GM12878 (cell line): ENCODE results near the gene CACNG1. TPM values are rescaled to one million over a fixed set of nuclear protein-coding genes. Genes with fewer than 3 reads are reported as not detected.

Experiments
- ATAC-seq: fragments of 200-7000 bp; cut with Tn5 transposase; 3 replicates; pipeline ENCODE4 v1.9.1; 2020; ENCODE audit warnings: mild to moderate bottlenecking, moderate library complexity
- BruUV-seq: library from RNA; stranded (reverse); fragments of 400-500 nt; replicated peaks from 2 replicates; lab custom pipeline; 2021; lab: Mats Ljungman, UMichigan
- CTCF ChIA-PET: fragments of 300-600 bp; sonication (Branson Sonifier 250); formaldehyde crosslinking; extraction: SDS; loops from one replicate; lab custom pipeline; 2021; ENCODE audit warnings: inconsistent platforms; lab: Yijun Ruan, JAX
- POLR2A ChIA-PET: fragments of 350-600 bp; formaldehyde crosslinking; extraction: SDS; loops from one replicate; lab custom pipeline; 2021; ENCODE audit warnings: inconsistent platforms; lab: Charles Lee
- RAD21 ChIA-PET: fragments of 300-600 bp; sonication (Branson Sonifier 250); formaldehyde crosslinking; loops from one replicate; lab custom pipeline; 2023; ENCODE audit warnings: antibody characterized with exemption; ENCODE audit not compliant: unreplicated experiment; lab: Charles Lee
- SMC1A ChIA-PET: fragments of 300-600 bp; sonication (Branson Sonifier 250); formaldehyde crosslinking; loops from one replicate; lab custom pipeline; 2023; ENCODE audit not compliant: unreplicated experiment, uncharacterized antibody; lab: Charles Lee
- DNase-seq: peaks from one replicate; pipeline ENCODE4 v3.0.0-alpha.2; 2011; ENCODE audit warnings: low read depth, low spot score
- FAIRE-seq: peaks from 3 replicates; lab custom pipeline; 2011; peaks lifted over from hg19 to GRCh38; lab: Jason Lieb, UNC
- H2AFZ ChIP-seq: 2 replicates; pipeline ENCODE4 v1.6.0; 2011; ENCODE audit warnings: low read depth, low read length, control low read depth; ENCODE audit not compliant: control insufficient read depth
- H3K27ac ChIP-seq: 2 replicates; pipeline ENCODE4 v1.5.1; 2011; ENCODE audit warnings: control low read depth; ENCODE audit not compliant: control insufficient read depth, insufficient read depth
- H3K27me3 ChIP-seq, 2 experiments: replicated peaks in 1 of 2; 2 replicates each; pipeline versions ENCODE4 v1.6.0 to v1.6.1; 2011; ENCODE audit warnings: low read length in 1 of 2; ENCODE audit not compliant: control insufficient read depth in 2 of 2, insufficient read depth in 2 of 2
- H3K36me3 ChIP-seq, 2 experiments: 2 replicates each; pipeline ENCODE4 v1.5.1; 2011; ENCODE audit warnings: low read length in 1 of 2; ENCODE audit not compliant: control insufficient read depth in 2 of 2, insufficient read depth in 2 of 2
- H3K4me1 ChIP-seq: 2 replicates; pipeline ENCODE4 v1.6.1; 2011; ENCODE audit warnings: mild to moderate bottlenecking, low read length, moderate library complexity, mixed read lengths; ENCODE audit not compliant: control insufficient read depth, insufficient read depth
- H3K4me2 ChIP-seq: 2 replicates; pipeline ENCODE4 v1.6.0; 2011; ENCODE audit warnings: control low read depth; ENCODE audit not compliant: control insufficient read depth, insufficient read depth
- H3K4me3 ChIP-seq: fragments of 200-600 bp; sonication (generic); 2 replicates; pipeline ENCODE4 v1.5.1; 2016
- H3K79me2 ChIP-seq: 2 replicates; pipeline ENCODE4 v1.6.0; 2011; ENCODE audit warnings: low read length; ENCODE audit not compliant: control insufficient read depth, insufficient read depth
- H3K9ac ChIP-seq: 2 replicates; pipeline ENCODE4 v1.8.0; 2011; ENCODE audit warnings: low read length, control low read depth, mixed read lengths; ENCODE audit not compliant: control insufficient read depth, insufficient read depth
- H3K9me3 ChIP-seq: replicated peaks from 3 replicates; pipeline ENCODE4 v1.5.1; 2011; ENCODE audit warnings: mild to moderate bottlenecking, low read length; ENCODE audit not compliant: control insufficient read depth, insufficient read depth
- H4K20me1 ChIP-seq: 2 replicates; pipeline ENCODE4 v1.6.0; 2011; ENCODE audit not compliant: control insufficient read depth, insufficient read depth
- ESRRA ChIP-seq: IDR thresholded peaks from 2 replicates; pipeline ENCODE4 v1.6.1; 2012; ENCODE audit warnings: mild to moderate bottlenecking, low read length, improper control_type of control experiment
- ETV6 ChIP-seq, 2 experiments: fragments of 450-650 bp in 1 of 2; IDR thresholded peaks in 1 of 2; conservative IDR thresholded peaks in 1 of 2; 2 replicates each; pipeline ENCODE4 v1.6.1; 2014; ENCODE audit warnings: antibody characterized with exemption in 1 of 2, borderline replicate concordance in 1 of 2, low read depth in 1 of 2, mild to moderate bottlenecking in 1 of 2, moderate library complexity in 1 of 2
- FOS ChIP-seq: IDR thresholded peaks from 3 replicates; pipeline ENCODE4 v1.6.1; 2011; ENCODE audit warnings: borderline replicate concordance; ENCODE audit not compliant: insufficient read length; ENCODE audit errors: extremely low read depth
- HCFC1 ChIP-seq: fragments of 150-350 bp; IDR thresholded peaks from 2 replicates; pipeline ENCODE4 v1.6.1; 2014; ENCODE audit warnings: low read length
- RFX5 ChIP-seq: IDR thresholded peaks from 2 replicates; pipeline ENCODE4 v1.6.1; 2011; ENCODE audit warnings: low read depth, low read length, improper control_type of control experiment
- TCF12 ChIP-seq: IDR thresholded peaks from 2 replicates; pipeline ENCODE4 v1.6.1; 2011; ENCODE audit warnings: low read depth, mild to moderate bottlenecking, low read length
- WGBS: methylation state at CpG from one replicate; pipeline ENCODE4 v1.1.6; 2016; ENCODE audit warnings: low lambda C conversion rate; ENCODE audit not compliant: insufficient replicate concordance, insufficient coverage; ENCODE audit errors: missing lambda C conversion rate; 5-methylcytosine and 5-hydroxymethylcytosine counted together
- in situ Hi-C: fragments of 300-500 bp; cut with MboI; formaldehyde crosslinking; loops from 9 replicates; pipeline ENCODE4 v1.14.3; 2018; ENCODE audit warnings: mixed read lengths
- intact Hi-C: fragments of 100-400 bp; cut with micrococcal nuclease; formaldehyde crosslinking; loops from one replicate; pipeline ENCODE4 v1.14.2; 2022; ENCODE audit not compliant: unreplicated experiment
- polyA plus RNA-seq, 11 experiments: library from polyadenylated mRNA; depleted of rRNA in 4 of 11; unstranded in 6 of 11; stranded (reverse) in 5 of 11; fragments of >200 nt; fragmentation: Nextera tagmentation in 4 of 11; fragmentation: Illumina TruSeq in 1 of 11; extraction: Ambion mirVana in 4 of 11; extraction: Trizol in 1 of 11; gene quantifications; 1 replicate in 1 of 11; 2 replicates in 10 of 11; pipeline versions ENCODE4 v1.2.1 to v1.2.3, GENCODE V29; 2011 to 2016; ENCODE audit warnings: inconsistent platforms in 2 of 11, missing spikeins in 2 of 11, low read depth in 1 of 11
- total RNA-seq, 4 experiments: library from RNA; depleted of rRNA in 3 of 4; stranded (reverse); fragments of >200 nt in 3 of 4; fragmentation: Illumina TruSeq in 1 of 4; extraction: Trizol in 1 of 4; gene quantifications; 2 replicates each; pipeline versions ENCODE4 v1.2.1 to v1.2.3, GENCODE V29; 2013 to 2021
- TF ChIP-seq, protein P1 (sequence below): fragments of 450-650 bp; IDR thresholded peaks from 2 replicates; pipeline ENCODE4 v1.6.1; 2018; ENCODE audit warnings: mild to moderate bottlenecking, low read depth, moderate library complexity; ENCODE audit not compliant: partially characterized antibody

CACNG1 gene
- total and polyA plus RNA-seq, 10 of the 15 experiments (the other 5 are each of a cell fraction or from before 2014, with no cell fraction given): not detected

DNA sequence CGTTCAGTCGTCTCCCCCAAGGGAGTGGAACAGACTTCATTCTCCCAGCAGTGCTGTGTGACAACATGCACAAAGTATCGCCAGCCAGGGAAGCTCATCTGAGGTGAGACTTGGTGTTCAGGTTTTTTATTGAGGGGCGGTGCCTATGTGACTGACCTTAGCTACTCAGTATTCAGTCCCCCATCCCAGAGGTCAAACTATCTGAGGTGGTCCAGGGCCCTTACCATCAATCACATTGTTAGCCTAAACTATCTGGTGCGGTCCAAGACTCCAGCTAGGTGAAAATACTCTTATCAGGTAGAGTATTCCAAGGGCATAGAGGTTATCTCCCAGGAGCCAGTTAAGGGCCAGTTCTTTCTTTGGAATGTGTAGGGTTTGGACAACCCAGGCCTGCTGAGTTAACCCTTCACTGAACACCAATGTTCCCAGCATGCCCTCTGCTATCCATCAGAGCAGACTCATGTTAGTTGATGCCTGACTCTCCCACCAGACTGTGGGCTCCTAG, 5.4 kb upstream of the CACNG1 start:
- in situ Hi-C loops: no loop called here

More for the DNA sequence above, 5.4 kb upstream of the CACNG1 start:
- no peak overlapping the region for H3K4me3 ChIP-seq
- intact Hi-C loops: no loop called here
- no peak overlapping the region for H2AFZ ChIP-seq
- peaks cover 22% of the 10 kb centered on the region for H3K4me1 ChIP-seq
- RAD21 ChIA-PET: no interaction called here
- H3K27ac ChIP-seq: no peak overlapping the region
- H3K27me3 ChIP-seq: no peaks in the 10 kb centered on the region
- H3K9ac ChIP-seq: no peak overlapping the region
- whole genome bisulfite sequencing: 53% methylated on average over 5 of the region's 5 CpGs
- POLR2A ChIA-PET: no interaction called here
- H4K20me1 ChIP-seq: no peaks in the 10 kb centered on the region
- H3K4me2 ChIP-seq: no peak overlapping the region
- SMC1A ChIA-PET: interaction anchor here (1.7 kb wide), 1 partner anchor 9 kb away, joined by 4 read pairs; no protein-coding TSS in a partner anchor
- H3K9me3 ChIP-seq: no peaks in the 10 kb centered on the region; the same call in 1 of the 3 replicates
- no peak for ATAC-seq
- DNase-seq: no peak
- FAIRE-seq: no peak
- no peaks in the 10 kb centered on the region for H3K79me2 ChIP-seq
- H3K36me3 ChIP-seq: no peaks in the 10 kb centered on the region
- TF ChIP-seq RFX5 (no peak), ESRRA (no peak), TCF12 (no peak), HCFC1 (no peak), FOS (no peak), ETV6 (conservative IDR thresholded peaks at IDR 0.05 in 1 of 2, IDR thresholded peaks at IDR 0.05 in 1 of 2; ENCODE audit: borderline replicate concordance in 1 of 2, low read depth in 1 of 2) (no peak)
- TF ChIP-seq, protein P1, sequence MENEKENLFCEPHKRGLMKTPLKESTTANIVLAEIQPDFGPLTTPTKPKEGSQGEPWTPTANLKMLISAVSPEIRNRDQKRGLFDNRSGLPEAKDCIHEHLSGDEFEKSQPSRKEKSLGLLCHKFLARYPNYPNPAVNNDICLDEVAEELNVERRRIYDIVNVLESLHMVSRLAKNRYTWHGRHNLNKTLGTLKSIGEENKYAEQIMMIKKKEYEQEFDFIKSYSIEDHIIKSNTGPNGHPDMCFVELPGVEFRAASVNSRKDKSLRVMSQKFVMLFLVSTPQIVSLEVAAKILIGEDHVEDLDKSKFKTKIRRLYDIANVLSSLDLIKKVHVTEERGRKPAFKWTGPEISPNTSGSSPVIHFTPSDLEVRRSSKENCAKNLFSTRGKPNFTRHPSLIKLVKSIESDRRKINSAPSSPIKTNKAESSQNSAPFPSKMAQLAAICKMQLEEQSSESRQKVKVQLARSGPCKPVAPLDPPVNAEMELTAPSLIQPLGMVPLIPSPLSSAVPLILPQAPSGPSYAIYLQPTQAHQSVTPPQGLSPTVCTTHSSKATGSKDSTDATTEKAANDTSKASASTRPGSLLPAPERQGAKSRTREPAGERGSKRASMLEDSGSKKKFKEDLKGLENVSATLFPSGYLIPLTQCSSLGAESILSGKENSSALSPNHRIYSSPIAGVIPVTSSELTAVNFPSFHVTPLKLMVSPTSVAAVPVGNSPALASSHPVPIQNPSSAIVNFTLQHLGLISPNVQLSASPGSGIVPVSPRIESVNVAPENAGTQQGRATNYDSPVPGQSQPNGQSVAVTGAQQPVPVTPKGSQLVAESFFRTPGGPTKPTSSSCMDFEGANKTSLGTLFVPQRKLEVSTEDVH: no peak
- BruUV-seq: no TSS peak
- CTCF ChIA-PET: interaction anchor here (0.7 to 1.2 kb wide), 3 partner anchors 9 to 42 kb away, joined by 3 read pairs; no protein-coding TSS in a partner anchor
